Common myeloid progenitor, CD34-positive (primary cell): ENCODE data around the gene FMO1.

Experiments used
- CTCF ChIA-PET: fragments of 350-600 bp; sonication (Branson Sonifier 250); formaldehyde crosslinking; loops from one replicate; lab custom pipeline; 2021; ENCODE audit warnings: antibody characterized with exemption; lab: Charles Lee
- POLR2A ChIA-PET: fragments of 350-600 bp; sonication (Branson Sonifier 250); formaldehyde crosslinking; loops from one replicate; lab custom pipeline; 2021; ENCODE audit warnings: antibody characterized with exemption; lab: Charles Lee
- DNase-seq, 3 donors: peaks; one replicate each; pipeline versions ENCODE4 v3.0.0 to v3.0.0-alpha.2; 2013
- H3K27ac ChIP-seq, 2 experiments: 1 replicate in 1 of 2; 2 replicates in 1 of 2; pipeline ENCODE4 v1.7.0; 2013; ENCODE audit warnings: inconsistent platforms in 2 of 2, low read length in 2 of 2, mild to moderate bottlenecking in 2 of 2, low read depth in 1 of 2, moderate library complexity in 1 of 2; ENCODE audit not compliant: severe bottlenecking in 2 of 2, insufficient read depth in 1 of 2, poor library complexity in 1 of 2
- H3K27me3 ChIP-seq, 5 experiments: replicated peaks in 2 of 5; 1 replicate in 3 of 5; 2 replicates in 2 of 5; pipeline versions ENCODE4 v1.6.1 to v1.7.0; 2013; ENCODE audit warnings: low read length in 4 of 5, mild to moderate bottlenecking in 2 of 5, moderate library complexity in 2 of 5, inconsistent platforms in 1 of 5; ENCODE audit not compliant: insufficient read depth in 5 of 5, control insufficient read depth in 4 of 5
- H3K36me3 ChIP-seq, 4 experiments: 1 replicate in 2 of 4; 2 replicates in 2 of 4; pipeline versions ENCODE4 v1.6.1 to v1.7.0; 2013; ENCODE audit warnings: low read length in 3 of 4, control low read depth in 1 of 4, mild to moderate bottlenecking in 1 of 4; ENCODE audit not compliant: control insufficient read depth in 4 of 4, insufficient read depth in 4 of 4
- H3K4me1 ChIP-seq, 4 experiments: 1 replicate in 3 of 4; 2 replicates in 1 of 4; pipeline versions ENCODE4 v1.6.1 to v1.7.1; 2013; ENCODE audit warnings: low read length in 3 of 4, mild to moderate bottlenecking in 3 of 4, control low read depth in 1 of 4, inconsistent platforms in 1 of 4, moderate library complexity in 1 of 4; ENCODE audit not compliant: control insufficient read depth in 4 of 4, insufficient read depth in 4 of 4; ENCODE audit errors: control extremely low read depth in 1 of 4
- H3K4me3 ChIP-seq, 7 experiments: 1 replicate in 4 of 7; 2 replicates in 3 of 7; pipeline versions ENCODE4 v1.5.1 to v1.7.0; 2013; ENCODE audit warnings: mild to moderate bottlenecking in 7 of 7, low read length in 6 of 7, moderate library complexity in 6 of 7, inconsistent platforms in 2 of 7, low read depth in 2 of 7, control low read depth in 1 of 7; ENCODE audit not compliant: insufficient read depth in 4 of 7, control insufficient read depth in 1 of 7; ENCODE audit errors: extremely low read depth in 1 of 7
- H3K9me3 ChIP-seq, 5 experiments: 1 replicate in 4 of 5; 2 replicates in 1 of 5; pipeline versions ENCODE4 v1.6.1 to v1.7.1; 2013; ENCODE audit warnings: low read length in 4 of 5, mild to moderate bottlenecking in 2 of 5, inconsistent platforms in 1 of 5, low read depth in 1 of 5, moderate library complexity in 1 of 5; ENCODE audit not compliant: control insufficient read depth in 4 of 5, insufficient read depth in 2 of 5; ENCODE audit errors: control extremely low read depth in 1 of 5
- WGBS: methylation state at CpG from one replicate; pipeline ENCODE4 v1.1.5; 2013; ENCODE audit not compliant: insufficient coverage; 5-methylcytosine and 5-hydroxymethylcytosine counted together

The FMO1 gene

DNA sequence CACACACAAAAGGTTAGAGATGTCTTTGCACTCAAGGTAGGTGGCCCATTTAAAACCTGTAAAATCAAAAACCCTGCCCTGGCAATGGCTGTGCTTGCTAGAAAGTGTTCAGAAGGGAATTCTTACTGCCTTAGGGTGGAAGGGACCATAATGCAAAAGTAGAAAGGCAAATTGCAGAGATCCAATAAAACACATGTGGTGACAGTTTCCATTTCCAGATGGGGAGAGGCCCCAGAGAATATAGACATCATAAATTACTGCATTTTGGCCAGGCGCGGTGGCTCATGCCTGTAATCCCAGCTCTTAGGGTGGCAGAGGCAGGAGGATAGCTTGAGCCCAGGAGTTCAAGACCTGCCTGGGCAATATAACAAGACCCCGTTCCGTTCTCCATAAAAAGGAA is 13.0 kb downstream of the FMO1 start:
- H3K4me1 ChIP-seq, result no peaks in the 10 kb centered on the region
- H3K4me3 ChIP-seq, result no peak overlapping the region
- ChIA-PET CTCF (no interaction called here), POLR2A (no interaction called here)
- 100% methylated on average over 2 of the region's 4 CpGs for WGBS
- no peak for DNase-seq
- H3K27ac ChIP-seq, result no peak overlapping the region
- H3K36me3 ChIP-seq, result no peaks in the 10 kb centered on the region
- H3K9me3 ChIP-seq, result no peaks in the 10 kb centered on the region
- H3K27me3 ChIP-seq, result peaks cover 0 to 2% (median 0%) of the 10 kb centered on the region in 5 experiments

- 76% methylated on average over 2 of the region's 2 CpGs for WGBS
- POLR2A ChIA-PET, result no interaction called here
- CTCF ChIA-PET, result no interaction called here
- DNase-seq, result no peak
- H3K27me3 ChIP-seq, result no peaks in the 10 kb centered on the region
- no peaks in the 10 kb centered on the region for H3K4me1 ChIP-seq
- H3K27ac ChIP-seq, result no peak overlapping the region
- no peaks in the 10 kb centered on the region for H3K36me3 ChIP-seq
- H3K4me3 ChIP-seq, result no peak overlapping the region
- no peaks in the 10 kb centered on the region for H3K9me3 ChIP-seq
Observed at GRCh38 chr1:171263901-171264300, 15.6 kb downstream of the FMO1 start.

DNA sequence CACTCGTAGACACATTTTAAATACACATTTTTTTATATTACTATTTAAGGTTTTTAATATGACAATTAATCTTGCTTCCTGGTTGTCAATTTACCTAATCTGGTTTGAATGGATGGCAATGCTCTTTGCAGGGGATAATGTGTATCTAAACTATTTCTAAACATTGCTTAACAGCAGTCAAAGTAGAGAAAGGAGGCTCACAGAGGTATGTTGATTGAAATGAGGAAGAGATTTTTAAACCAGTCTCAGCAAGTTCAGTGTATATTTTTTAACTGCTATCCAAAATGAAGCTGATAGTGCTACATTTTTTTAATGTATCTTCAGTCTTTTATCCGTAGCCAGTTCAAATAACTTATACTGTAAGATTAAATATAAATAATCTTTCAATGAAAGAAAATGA is 17.4 kb downstream of the FMO1 start:
- ChIA-PET POLR2A (no interaction called here), CTCF (no interaction called here)
- no CpG with 5 or more reads among the region's 2 CpGs for WGBS
- H3K36me3 ChIP-seq, result no peaks in the 10 kb centered on the region
- no peaks in the 10 kb centered on the region for H3K9me3 ChIP-seq
- no peak overlapping the region for H3K4me3 ChIP-seq
- H3K27ac ChIP-seq, result no peak overlapping the region
- no peaks in the 10 kb centered on the region for H3K4me1 ChIP-seq
- no peaks in the 10 kb centered on the region for H3K27me3 ChIP-seq
- DNase-seq, result no peak

DNA sequence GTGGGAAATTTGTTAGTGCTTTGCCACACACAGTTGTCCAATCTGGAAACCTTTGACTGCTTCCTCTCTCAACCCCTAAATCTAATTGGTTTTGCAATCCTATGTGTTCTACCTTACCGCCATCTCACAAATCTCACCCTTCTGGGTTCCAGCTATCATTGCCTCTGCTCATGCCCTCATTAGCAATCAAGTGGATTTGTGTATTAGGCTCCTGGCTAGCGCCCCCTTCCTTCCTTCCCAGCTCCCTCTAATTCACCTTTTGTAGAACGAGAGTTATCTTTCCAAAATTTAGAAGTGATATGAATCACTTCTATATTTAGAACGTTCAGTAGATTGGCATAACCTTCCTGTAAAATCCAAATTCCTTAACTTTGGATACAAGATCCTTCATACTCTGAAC is 18.6 kb downstream of the FMO1 start:
- peaks cover 0 to 2% (median 0%) of the 10 kb centered on the region in 5 experiments for H3K9me3 ChIP-seq
- H3K27ac ChIP-seq, result no peak overlapping the region
- H3K4me1 ChIP-seq, result no peaks in the 10 kb centered on the region
- H3K36me3 ChIP-seq, result no peaks in the 10 kb centered on the region
- 89% methylated on average over 2 of the region's 4 CpGs for WGBS
- ChIA-PET CTCF (interaction anchor here (1.5 kb wide), 1 partner anchor 14 kb away, joined by 3 read pairs; no protein-coding TSS in a partner anchor), POLR2A (interaction anchor here (0.6 kb wide), 1 partner anchor 873 kb away, joined by 3 read pairs; no protein-coding TSS in a partner anchor)
- no peaks in the 10 kb centered on the region for H3K27me3 ChIP-seq
- DNase-seq, result no peak
- H3K4me3 ChIP-seq, result no peak overlapping the region

- H3K27me3 ChIP-seq, result no peaks in the 10 kb centered on the region
- no peak overlapping the region for H3K27ac ChIP-seq
- POLR2A ChIA-PET, result interaction anchor here (0.6 kb wide), 1 partner anchor 873 kb away, joined by 3 read pairs; no protein-coding TSS in a partner anchor
- no peak for DNase-seq
- peaks cover 0 to 3% (median 0%) of the 10 kb centered on the region in 5 experiments for H3K9me3 ChIP-seq
- CTCF ChIA-PET, result interaction anchor here (1.5 kb wide), 1 partner anchor 14 kb away, joined by 3 read pairs; no protein-coding TSS in a partner anchor
- no peaks in the 10 kb centered on the region for H3K4me1 ChIP-seq
- no peaks in the 10 kb centered on the region for H3K36me3 ChIP-seq
- no CpG with 5 or more reads among the region's 1 CpG for WGBS
- H3K4me3 ChIP-seq, result no peak overlapping the region
Observed at GRCh38 chr1:171267391-171267790, 19.1 kb downstream of the FMO1 start.

- H3K27ac ChIP-seq, result no peak overlapping the region
- no peaks in the 10 kb centered on the region for H3K27me3 ChIP-seq
- H3K9me3 ChIP-seq, result peaks cover 0 to 3% (median 0%) of the 10 kb centered on the region in 5 experiments
- WGBS, result 100% methylated on average over 2 of the region's 2 CpGs
- ChIA-PET POLR2A (no interaction called here), CTCF (no interaction called here)
- DNase-seq, result no peak
- H3K4me1 ChIP-seq, result no peaks in the 10 kb centered on the region
- no peak overlapping the region for H3K4me3 ChIP-seq
- no peaks in the 10 kb centered on the region for H3K36me3 ChIP-seq
Observed at GRCh38 chr1:171270806-171271205, 22.5 kb downstream of the FMO1 start.

- peaks cover 0 to 4% (median 1%) of the 10 kb centered on the region in 4 experiments for H3K4me1 ChIP-seq
- no peaks in the 10 kb centered on the region for H3K27me3 ChIP-seq
- no peak for DNase-seq
- POLR2A ChIA-PET, result no interaction called here
- CTCF ChIA-PET, result interaction anchor here (1.1 kb wide), 2 partner anchors 8 to 36 kb away, joined by 3 read pairs; no protein-coding TSS in a partner anchor
- H3K36me3 ChIP-seq, result no peaks in the 10 kb centered on the region
- H3K9me3 ChIP-seq, result no peaks in the 10 kb centered on the region
- 100% methylated on average over 1 of the region's 2 CpGs for WGBS
- H3K27ac ChIP-seq, result no peak overlapping the region
- no peak overlapping the region for H3K4me3 ChIP-seq
Observed at GRCh38 chr1:171277534-171277933, 29.2 kb downstream of the FMO1 start.
